ENCODE results near the gene APCDD1L. TPM values are rescaled to one million over a fixed set of nuclear protein-coding genes. Genes with fewer than 3 reads are reported as not detected.

The APCDD1L gene
- total and polyA plus RNA-seq, 12 donors = 0.08 to 1.8 (median 1.1) TPM; not detected in 2

DNA sequence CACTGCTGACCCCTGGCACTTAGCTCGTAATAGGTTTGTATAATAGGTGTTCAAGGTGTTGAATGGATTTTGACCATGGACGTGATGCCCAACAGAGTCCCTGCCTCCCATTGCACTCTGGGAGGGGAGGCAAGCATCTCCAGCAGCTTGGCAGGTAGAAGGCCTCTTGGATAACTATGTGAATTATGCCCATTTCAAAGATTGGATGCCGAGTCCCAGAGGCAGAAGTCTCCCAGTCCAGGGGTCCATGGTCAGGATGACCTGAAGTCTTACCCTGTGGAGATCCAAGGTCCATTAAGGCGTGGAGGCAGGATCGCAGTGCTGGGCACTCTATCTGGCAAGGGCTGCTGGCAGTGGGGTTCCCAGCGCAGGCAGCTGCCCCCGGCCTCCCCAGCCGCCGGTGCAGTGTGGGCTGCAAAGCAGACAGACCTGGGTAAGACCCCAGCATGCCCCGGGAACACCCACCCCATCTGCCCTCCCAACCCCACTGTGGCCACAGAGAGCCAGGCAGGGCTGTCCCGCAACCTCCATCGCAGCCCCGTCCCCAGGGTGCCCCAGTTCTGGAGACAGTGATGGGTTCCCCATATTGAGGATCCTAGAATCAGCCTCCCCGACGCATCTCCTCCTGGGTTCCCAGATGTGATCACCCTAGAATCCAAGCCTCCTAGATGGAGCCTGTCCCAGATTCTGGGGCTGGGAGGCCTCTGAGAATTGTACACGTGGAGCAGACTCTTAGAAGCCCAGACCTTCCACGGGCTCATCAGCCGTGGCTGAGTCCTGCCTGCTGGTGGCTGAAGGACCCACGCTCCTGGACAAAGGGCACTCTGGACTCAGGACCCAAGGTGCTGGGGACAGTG, 44.6 kb downstream of the APCDD1L start:
- Histone ChIP-seq H3K27ac (no peak overlapping the region), H3K4me1 (peaks cover 0 to 17% (median 6%) of the 10 kb centered on the region in 9 donors), H3K27me3 (peaks cover 0 to 5% (median 3%) of the 10 kb centered on the region in 7 donors), H3K36me3 (no peaks in the 10 kb centered on the region), H3K4me3 (no peak overlapping the region), H3K9me3 (no peaks in the 10 kb centered on the region)
- TF ChIP-seq, protein P1, sequence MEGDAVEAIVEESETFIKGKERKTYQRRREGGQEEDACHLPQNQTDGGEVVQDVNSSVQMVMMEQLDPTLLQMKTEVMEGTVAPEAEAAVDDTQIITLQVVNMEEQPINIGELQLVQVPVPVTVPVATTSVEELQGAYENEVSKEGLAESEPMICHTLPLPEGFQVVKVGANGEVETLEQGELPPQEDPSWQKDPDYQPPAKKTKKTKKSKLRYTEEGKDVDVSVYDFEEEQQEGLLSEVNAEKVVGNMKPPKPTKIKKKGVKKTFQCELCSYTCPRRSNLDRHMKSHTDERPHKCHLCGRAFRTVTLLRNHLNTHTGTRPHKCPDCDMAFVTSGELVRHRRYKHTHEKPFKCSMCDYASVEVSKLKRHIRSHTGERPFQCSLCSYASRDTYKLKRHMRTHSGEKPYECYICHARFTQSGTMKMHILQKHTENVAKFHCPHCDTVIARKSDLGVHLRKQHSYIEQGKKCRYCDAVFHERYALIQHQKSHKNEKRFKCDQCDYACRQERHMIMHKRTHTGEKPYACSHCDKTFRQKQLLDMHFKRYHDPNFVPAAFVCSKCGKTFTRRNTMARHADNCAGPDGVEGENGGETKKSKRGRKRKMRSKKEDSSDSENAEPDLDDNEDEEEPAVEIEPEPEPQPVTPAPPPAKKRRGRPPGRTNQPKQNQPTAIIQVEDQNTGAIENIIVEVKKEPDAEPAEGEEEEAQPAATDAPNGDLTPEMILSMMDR (IDR thresholded peaks at IDR 0.05) = no peak
- intact Hi-C loops (cut with DNase I) = no loop called here
- peak in 5 of 8 donors; percentile 7 to 16 (median 11) for ATAC-seq
- WGBS, 2 donors = 91 to 92% methylated on average over 19 of the region's 19 CpGs
- no peak for DNase-seq

DNA sequence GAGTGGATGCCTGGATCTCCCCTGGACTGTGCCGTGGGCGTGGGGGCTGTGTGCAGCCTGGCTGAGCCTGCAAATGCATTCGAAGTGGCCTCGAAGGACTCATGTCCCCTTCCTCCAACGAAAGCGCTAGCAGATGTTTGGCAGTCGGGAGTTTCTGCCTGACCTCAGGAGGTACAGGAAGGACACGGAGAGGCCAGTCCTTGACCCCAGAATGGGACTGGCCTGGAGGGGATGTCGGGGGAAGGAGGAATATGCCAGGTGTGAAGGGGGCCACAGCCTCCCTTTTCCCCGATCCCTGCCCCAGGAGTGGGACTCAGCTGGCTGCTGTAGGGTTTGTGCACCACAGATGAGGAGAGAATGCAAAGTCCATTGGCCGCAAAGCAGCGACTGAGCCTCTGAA, 45.6 kb downstream of the APCDD1L start:
- H3K9me3 ChIP-seq = no peaks in the 10 kb centered on the region
- DNase-seq = no peak
- H3K27ac ChIP-seq = no peak overlapping the region
- no peaks in the 10 kb centered on the region for H3K36me3 ChIP-seq
- H3K4me1 ChIP-seq = peaks cover 0 to 17% (median 6%) of the 10 kb centered on the region in 9 donors
- peaks cover 0 to 5% (median 3%) of the 10 kb centered on the region in 7 donors for H3K27me3 ChIP-seq
- ATAC-seq = no peak
- TF ChIP-seq, protein P1 (IDR thresholded peaks at IDR 0.05) = no peak
- intact Hi-C loops (cut with DNase I) = no loop called here
- WGBS, 2 donors = 79% methylated on average over 12 of the region's 12 CpGs
- H3K4me3 ChIP-seq = no peak overlapping the region

DNA sequence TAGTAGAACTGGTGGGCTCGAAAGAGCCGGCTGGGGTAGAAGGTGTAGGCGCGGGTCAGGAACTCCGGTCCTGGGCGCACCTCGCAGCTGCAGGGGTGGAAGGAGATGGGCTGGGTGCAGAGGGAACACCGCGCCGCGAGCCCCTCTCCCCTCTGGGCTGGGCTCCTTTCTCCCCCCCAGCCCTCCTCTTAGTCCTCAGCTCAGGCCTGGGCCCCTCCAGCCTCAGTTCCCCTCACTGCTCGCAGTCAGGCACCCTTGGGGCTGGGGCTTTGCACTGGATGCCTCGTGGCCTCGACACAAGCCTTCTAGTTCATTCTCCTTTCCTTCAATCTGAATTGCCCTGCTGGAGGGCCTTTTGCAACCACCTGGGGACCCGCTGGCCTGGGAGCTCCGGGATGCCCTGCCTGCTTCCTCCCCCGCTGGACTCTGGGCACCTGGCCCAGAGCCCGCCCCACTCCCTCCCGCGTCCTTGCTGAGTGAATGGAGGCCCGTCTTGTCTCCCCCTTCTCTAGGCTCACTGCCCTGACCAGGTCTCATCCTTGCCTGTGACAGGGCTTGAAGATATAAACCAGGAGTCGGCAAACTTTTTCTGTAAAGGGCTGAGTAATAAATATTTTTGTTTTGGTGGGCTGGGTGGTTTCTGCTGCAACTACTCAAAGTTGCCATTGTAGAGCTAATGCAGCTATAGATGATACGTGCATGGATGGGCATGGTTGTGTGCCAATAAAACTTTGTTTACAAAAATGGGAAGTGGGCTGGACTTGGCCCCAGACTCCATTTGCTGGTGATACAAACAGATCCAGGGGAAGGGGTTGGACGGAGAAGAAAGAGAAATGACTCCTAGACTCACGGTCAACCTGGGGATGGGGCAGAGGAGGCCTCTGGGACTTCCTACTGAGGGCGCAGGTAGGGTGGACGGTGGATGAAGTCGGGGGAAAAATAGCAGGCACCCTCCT, 47.3 kb downstream of the APCDD1L start:
- no peak for ATAC-seq
- no peak overlapping the region for H3K4me3 ChIP-seq
- H3K9me3 ChIP-seq = peaks cover 0 to 6% (median 0%) of the 10 kb centered on the region in 11 donors
- H3K27me3 ChIP-seq = peaks cover 0 to 5% (median 3%) of the 10 kb centered on the region in 7 donors
- peaks cover 0 to 21% (median 6%) of the 10 kb centered on the region in 9 donors for H3K4me1 ChIP-seq
- intact Hi-C loops (cut with DNase I) = no loop called here
- DNase-seq = no peak
- WGBS, 2 donors = 70 to 71% methylated on average over 26 to 28 of the region's 28 CpGs
- H3K27ac ChIP-seq = no peak overlapping the region
- H3K36me3 ChIP-seq = no peaks in the 10 kb centered on the region
- TF ChIP-seq, protein P1 (IDR thresholded peaks at IDR 0.05) = no peak

Measured in heart right ventricle (tissue), 16 donors.